DMS53 treated with DMSO at 0.1 percent for 48 hours (cell line): ENCODE data around the gene SETD2.
"Not testable (repeated sequence)": the region's sequence is repeated elsewhere in the genome, so short reads cannot be mapped to it uniquely, and the experiment has no call there.

Experiments used
- DNase-seq: peaks from one replicate; lab custom pipeline; 2025; ENCODE audit not compliant: unreplicated experiment; lab: John Stamatoyannopoulos, UW

The SETD2 gene

GRCh38 chr3:47104259-47104658 lies 59.7 kb downstream of the SETD2 start:
- no peak for DNase-seq

GRCh38 chr3:47103619-47104018 lies 60.3 kb downstream of the SETD2 start:
- DNase-seq: no peak

- DNase-seq: no peak
Observed at GRCh38 chr3:47102081-47102600, 61.8 kb downstream of the SETD2 start.

- no peak for DNase-seq
Observed at GRCh38 chr3:47098910-47099309, 65.0 kb downstream of the SETD2 start.

- no peak for DNase-seq
Observed at GRCh38 chr3:47097864-47098263, 66.0 kb downstream of the SETD2 start.

- DNase-seq: no peak
Observed at GRCh38 chr3:47096959-47097358, 67.0 kb downstream of the SETD2 start.

- no peak for DNase-seq
Observed at GRCh38 chr3:47092090-47092489, 71.8 kb downstream of the SETD2 start.

GRCh38 chr3:47089630-47090029 lies 74.3 kb downstream of the SETD2 start:
- DNase-seq: no peak

GRCh38 chr3:47086071-47086470 lies 77.8 kb downstream of the SETD2 start:
- no peak for DNase-seq

GRCh38 chr3:47083786-47084185 lies 80.1 kb downstream of the SETD2 start:
- DNase-seq: no peak

- DNase-seq: no peak
Observed at GRCh38 chr3:47082519-47082918, 81.4 kb downstream of the SETD2 start.

GRCh38 chr3:47079432-47079831 lies 84.5 kb downstream of the SETD2 start:
- DNase-seq: no peak

GRCh38 chr3:47073685-47074084 lies 90.2 kb downstream of the SETD2 start:
- DNase-seq: no peak

GRCh38 chr3:47070770-47071169 lies 93.1 kb downstream of the SETD2 start:
- no peak for DNase-seq

GRCh38 chr3:47066259-47066658 lies 97.7 kb downstream of the SETD2 start:
- DNase-seq: not testable (repeated sequence)

- DNase-seq: no peak
Observed at GRCh38 chr3:47065681-47066080, 98.2 kb downstream of the SETD2 start.

GRCh38 chr3:47065058-47065457 lies 98.9 kb downstream of the SETD2 start:
- no peak for DNase-seq

GRCh38 chr3:47057212-47057671 lies 106.7 kb downstream of the SETD2 start:
- DNase-seq: no peak

- DNase-seq: no peak
Observed at GRCh38 chr3:47056705-47057104, 107.2 kb downstream of the SETD2 start.

- no peak for DNase-seq
Observed at GRCh38 chr3:47054412-47054811, 109.5 kb downstream of the SETD2 start.

- no peak for DNase-seq
Observed at GRCh38 chr3:47047673-47048072, 116.2 kb downstream of the SETD2 start.

GRCh38 chr3:47047069-47047468 lies 116.8 kb downstream of the SETD2 start:
- DNase-seq: no peak

- DNase-seq: no peak
Observed at GRCh38 chr3:47042231-47042791, 121.6 kb downstream of the SETD2 start.
